ENCODE measurements around the gene ADD2. TPM values are rescaled to one million over a fixed set of nuclear protein-coding genes. Genes with fewer than 3 reads are reported as not detected.
A peak's percentile ranks its signal among the peaks of the same experiment; 100 is the strongest.
"Not testable (repeated sequence)": the region's sequence is repeated elsewhere in the genome, so short reads cannot be mapped to it uniquely, and the experiment has no call there.

Gene ADD2, protein sequence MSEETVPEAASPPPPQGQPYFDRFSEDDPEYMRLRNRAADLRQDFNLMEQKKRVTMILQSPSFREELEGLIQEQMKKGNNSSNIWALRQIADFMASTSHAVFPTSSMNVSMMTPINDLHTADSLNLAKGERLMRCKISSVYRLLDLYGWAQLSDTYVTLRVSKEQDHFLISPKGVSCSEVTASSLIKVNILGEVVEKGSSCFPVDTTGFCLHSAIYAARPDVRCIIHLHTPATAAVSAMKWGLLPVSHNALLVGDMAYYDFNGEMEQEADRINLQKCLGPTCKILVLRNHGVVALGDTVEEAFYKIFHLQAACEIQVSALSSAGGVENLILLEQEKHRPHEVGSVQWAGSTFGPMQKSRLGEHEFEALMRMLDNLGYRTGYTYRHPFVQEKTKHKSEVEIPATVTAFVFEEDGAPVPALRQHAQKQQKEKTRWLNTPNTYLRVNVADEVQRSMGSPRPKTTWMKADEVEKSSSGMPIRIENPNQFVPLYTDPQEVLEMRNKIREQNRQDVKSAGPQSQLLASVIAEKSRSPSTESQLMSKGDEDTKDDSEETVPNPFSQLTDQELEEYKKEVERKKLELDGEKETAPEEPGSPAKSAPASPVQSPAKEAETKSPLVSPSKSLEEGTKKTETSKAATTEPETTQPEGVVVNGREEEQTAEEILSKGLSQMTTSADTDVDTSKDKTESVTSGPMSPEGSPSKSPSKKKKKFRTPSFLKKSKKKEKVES
- total RNA-seq, result 1 to 10 TPM; 2.3 to 4.8 TPM

GRCh38 chr2:70767699-70768589 lies at the start of gene ADD2:
TSS of gene ADD2 (minus strand) at chr2:70768200. CDS start at chr2:70706408, 61,792 bp downstream.
- Mint-ChIP-seq H3K4me1 (ENCODE audit: low read depth in 2 of 2) (peaks cover 26 to 29% of the 10 kb centered on the region in 2 donors), H3K36me3 (no peaks in the 10 kb centered on the region), H3K4me3 (peak within 1 kb of the TSS; percentile 81), H3K27ac (peak within 1 kb of the TSS in 1 of 2 donors; percentile 66), H3K9me3 (no peaks in the 10 kb centered on the region), H3K27me3 (peaks cover 30 to 57% of the 10 kb centered on the region in 2 donors)
- ATAC-seq (peak; percentile 82 to 92), DNase-seq (ENCODE audit: low spot score) (peak; percentile 83)

DNA sequence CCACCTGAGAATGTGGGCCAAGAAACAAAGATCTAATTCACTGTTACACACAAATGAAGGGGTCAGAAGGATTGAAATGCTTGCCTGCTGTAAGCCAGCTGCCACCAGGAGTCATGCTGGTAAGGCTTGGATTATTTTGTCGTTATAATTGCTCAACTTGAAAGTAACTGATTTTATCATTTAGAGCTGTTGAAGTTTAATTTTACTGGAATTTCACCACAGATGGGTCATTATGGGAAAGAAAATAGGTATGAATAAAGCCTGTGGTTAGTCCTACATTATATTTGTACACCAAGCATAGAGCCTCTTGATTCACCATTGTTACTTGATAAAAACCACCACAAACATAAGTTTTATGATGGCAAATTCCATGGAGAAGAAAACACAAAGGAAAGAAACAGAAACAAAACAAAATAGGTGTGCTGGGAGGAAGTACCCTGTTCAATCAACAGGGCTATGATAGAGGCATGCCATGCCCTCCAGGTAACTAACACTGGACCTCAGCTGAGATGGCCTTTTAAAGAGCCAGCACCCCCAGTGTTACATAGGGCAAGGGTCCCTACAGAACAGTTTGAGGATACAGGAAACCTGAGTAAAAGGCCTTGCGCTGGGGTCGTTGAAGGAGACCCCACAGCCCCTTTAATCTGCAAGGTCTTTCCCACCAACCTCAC lies 49.4 kb upstream of the ADD2 start:
- H3K27ac Mint-ChIP-seq, result peak overlapping the region; percentile 81 to 82
- peaks cover 13% of the 10 kb centered on the region for H3K36me3 Mint-ChIP-seq
- peaks cover 3% of the 10 kb centered on the region for H3K9me3 Mint-ChIP-seq
- peak; percentile 54 to 78 for ATAC-seq
- H3K4me1 Mint-ChIP-seq (ENCODE audit: low read depth in 2 of 2), result peaks cover 53 to 55% of the 10 kb centered on the region in 2 donors
- H3K4me3 Mint-ChIP-seq, result peak overlapping the region; percentile 52
- no peak for DNase-seq (ENCODE audit: low spot score)
- H3K27me3 Mint-ChIP-seq, result no peaks in the 10 kb centered on the region

DNA sequence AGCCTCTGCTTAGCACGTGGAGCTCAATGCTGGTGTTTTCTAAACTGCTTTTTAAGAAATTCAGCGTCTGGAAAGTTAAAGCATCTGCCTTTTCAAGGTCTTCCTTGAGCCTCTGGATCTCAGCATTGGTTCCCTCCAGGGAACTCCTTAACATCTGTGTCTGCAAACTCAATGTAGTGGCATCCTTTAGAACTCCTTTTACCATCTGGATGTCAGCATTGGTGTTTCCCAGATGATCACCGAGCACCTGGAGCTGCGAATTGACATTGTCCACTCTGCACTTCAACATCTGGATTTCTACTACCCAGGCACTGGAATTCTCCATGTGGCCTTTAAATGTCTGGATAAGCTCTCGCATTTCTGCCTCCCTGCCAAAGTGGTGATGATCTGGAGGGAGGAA lies 48.7 kb upstream of the ADD2 start:
- peak overlapping the region; percentile 52 for H3K4me3 Mint-ChIP-seq
- peaks cover 13% of the 10 kb centered on the region for H3K36me3 Mint-ChIP-seq
- peaks cover 3% of the 10 kb centered on the region for H3K9me3 Mint-ChIP-seq
- H3K27ac Mint-ChIP-seq, result peak overlapping the region; percentile 81 to 82
- no peaks in the 10 kb centered on the region for H3K27me3 Mint-ChIP-seq
- ATAC-seq (no peak), DNase-seq (ENCODE audit: low spot score) (no peak)
- H3K4me1 Mint-ChIP-seq (ENCODE audit: low read depth in 2 of 2), result peaks cover 50 to 51% of the 10 kb centered on the region in 2 donors

DNA sequence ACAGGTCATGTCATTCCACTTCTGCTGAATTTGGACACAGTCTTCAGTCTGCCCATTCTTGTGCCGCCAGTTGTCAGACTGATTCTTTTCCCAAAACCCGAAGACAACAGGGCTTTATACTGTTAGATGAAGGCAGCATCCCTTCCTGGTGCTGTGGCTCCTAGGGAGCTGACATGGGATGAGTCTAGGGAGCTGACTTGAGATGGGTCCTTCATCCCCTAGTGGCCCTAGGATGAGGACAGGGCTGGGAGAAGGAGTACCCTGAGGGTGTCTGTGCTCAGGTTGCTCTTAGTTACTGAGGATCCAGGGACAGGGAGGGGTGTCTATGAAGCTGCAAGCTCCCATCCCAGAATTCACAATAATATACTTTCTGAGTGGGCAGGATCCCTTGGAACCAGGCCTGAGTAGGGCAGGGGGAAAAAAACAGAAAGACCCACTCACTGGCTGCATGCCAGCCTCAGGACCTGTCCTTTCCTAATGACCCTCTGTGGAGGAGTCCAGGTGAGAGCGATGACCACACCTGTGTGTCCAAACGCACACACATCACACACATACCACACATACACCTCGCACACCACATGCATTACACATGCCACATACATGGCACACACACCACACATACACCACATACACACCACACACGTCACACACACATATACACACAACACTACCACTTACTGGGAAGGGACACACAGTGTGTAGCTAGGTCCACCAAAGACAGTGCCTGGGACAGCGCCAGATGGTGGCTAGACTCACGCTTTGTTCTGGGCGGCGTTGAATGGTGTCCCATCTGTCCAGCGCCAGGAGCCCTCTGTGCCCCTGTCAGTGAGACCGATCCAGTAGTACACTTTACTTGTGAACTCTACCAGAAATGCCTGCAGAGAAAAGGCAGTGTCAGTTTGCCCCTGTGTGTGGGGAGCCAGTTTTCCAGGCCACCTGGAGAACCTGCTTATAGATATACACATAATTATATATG lies 41.3 kb upstream of the ADD2 start:
- H3K4me3 Mint-ChIP-seq, result no peak overlapping the region
- peaks cover 3% of the 10 kb centered on the region for H3K9me3 Mint-ChIP-seq
- peaks cover 23% of the 10 kb centered on the region in 2 donors for H3K4me1 Mint-ChIP-seq (ENCODE audit: low read depth in 2 of 2)
- no peak for DNase-seq (ENCODE audit: low spot score)
- no peaks in the 10 kb centered on the region for H3K36me3 Mint-ChIP-seq
- H3K27ac Mint-ChIP-seq, result peak overlapping the region; percentile 36 to 88
- H3K27me3 Mint-ChIP-seq, result no peaks in the 10 kb centered on the region
- peak; percentile 36 to 59 for ATAC-seq

DNA sequence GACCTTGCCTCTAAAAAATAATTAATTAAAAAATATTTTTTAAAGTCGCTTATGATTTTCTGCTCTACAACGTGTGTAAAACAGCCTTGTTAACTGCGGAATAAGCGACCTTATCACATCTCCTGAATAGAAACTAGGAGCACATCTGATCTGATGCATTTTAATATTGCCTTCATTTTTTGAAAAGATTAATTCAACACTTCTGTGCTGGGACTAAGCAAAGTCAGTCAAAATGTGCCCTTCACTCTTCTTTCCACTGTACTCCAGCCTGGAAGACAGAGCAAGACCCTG lies 39.8 kb upstream of the ADD2 start:
- Mint-ChIP-seq H3K27ac (no peak overlapping the region), H3K4me3 (no peak overlapping the region), H3K27me3 (no peaks in the 10 kb centered on the region), H3K9me3 (no peaks in the 10 kb centered on the region), H3K4me1 (ENCODE audit: low read depth in 2 of 2) (peaks cover 19 to 23% of the 10 kb centered on the region in 2 donors), H3K36me3 (no peaks in the 10 kb centered on the region)
- DNase-seq (ENCODE audit: low spot score) (no peak), ATAC-seq (no peak)

DNA sequence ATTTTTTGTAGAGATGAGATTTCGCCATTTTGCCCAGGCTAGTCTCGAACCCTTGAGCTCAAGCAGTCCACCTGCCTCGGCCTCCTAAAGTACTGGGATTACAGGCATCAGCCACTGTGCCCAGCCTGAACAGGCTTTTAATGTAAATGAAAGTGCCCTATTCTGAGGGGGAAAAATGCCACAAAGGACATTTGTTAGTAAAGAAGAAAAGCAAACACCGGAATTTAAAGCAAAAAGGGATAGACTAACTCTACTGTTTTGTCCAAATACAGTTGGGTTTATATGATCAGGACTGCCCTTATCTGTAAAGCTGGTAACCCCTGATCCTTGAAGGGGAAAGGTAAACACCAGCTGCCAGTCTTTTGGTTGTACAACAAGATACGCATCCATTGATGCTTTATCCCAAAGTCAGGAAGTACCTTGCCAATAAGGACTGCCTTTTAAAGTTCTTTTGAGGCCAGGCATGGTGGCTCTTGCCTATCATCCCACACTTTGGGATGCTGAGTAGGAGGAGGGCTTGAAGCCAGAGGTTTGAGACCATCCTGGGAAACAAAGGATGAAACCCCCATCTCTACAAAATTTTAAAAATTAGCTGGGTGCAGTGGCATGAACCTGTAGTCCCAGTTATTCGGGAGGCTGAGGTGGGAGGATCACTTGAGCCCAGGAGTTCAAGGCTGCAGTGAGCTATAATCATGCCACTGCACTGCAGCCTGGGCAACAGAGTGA lies 39.3 kb upstream of the ADD2 start:
- H3K4me1 Mint-ChIP-seq (ENCODE audit: low read depth in 2 of 2), result peaks cover 19 to 22% of the 10 kb centered on the region in 2 donors
- H3K36me3 Mint-ChIP-seq, result no peaks in the 10 kb centered on the region
- H3K9me3 Mint-ChIP-seq, result no peaks in the 10 kb centered on the region

GRCh38 chr2:70806620-70807019 lies 38.6 kb upstream of the ADD2 start:
- H3K4me1 Mint-ChIP-seq (ENCODE audit: low read depth in 2 of 2), result peaks cover 19 to 22% of the 10 kb centered on the region in 2 donors
- ATAC-seq, result no peak
- no peak overlapping the region for H3K27ac Mint-ChIP-seq
- no peaks in the 10 kb centered on the region for H3K36me3 Mint-ChIP-seq
- peak overlapping the region; percentile 15 for H3K4me3 Mint-ChIP-seq
- no peak for DNase-seq (ENCODE audit: low spot score)
- no peaks in the 10 kb centered on the region for H3K27me3 Mint-ChIP-seq
- H3K9me3 Mint-ChIP-seq, result no peaks in the 10 kb centered on the region

More for the DNA sequence above, 39.3 kb upstream of the ADD2 start:
- ATAC-seq (no peak), DNase-seq (ENCODE audit: low spot score) (no peak)
- H3K27me3 Mint-ChIP-seq, result no peaks in the 10 kb centered on the region
- no peak overlapping the region for H3K4me3 Mint-ChIP-seq
- no peak overlapping the region for H3K27ac Mint-ChIP-seq

DNA sequence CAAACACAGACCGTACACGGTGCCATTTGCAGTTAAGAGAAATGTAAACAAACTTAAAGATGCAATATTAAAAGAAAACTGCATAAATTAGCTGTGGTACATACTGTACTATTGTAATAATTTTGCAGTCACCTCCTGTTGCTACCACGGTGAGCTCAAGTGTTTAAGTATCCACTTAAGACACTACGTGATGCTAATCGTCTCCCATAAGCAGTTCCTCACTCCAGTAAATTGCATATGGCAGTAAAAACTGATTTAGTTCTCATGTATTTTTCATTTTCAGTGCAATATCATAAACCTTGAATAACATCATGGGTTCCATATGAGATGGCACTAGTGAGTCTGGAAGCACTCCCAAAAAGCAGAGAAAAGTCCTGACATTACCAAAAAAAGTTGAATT lies 38.0 kb upstream of the ADD2 start:
- no peak overlapping the region for H3K27ac Mint-ChIP-seq
- H3K4me3 Mint-ChIP-seq, result no peak overlapping the region
- no peaks in the 10 kb centered on the region for H3K36me3 Mint-ChIP-seq
- peaks cover 18 to 22% of the 10 kb centered on the region in 2 donors for H3K4me1 Mint-ChIP-seq (ENCODE audit: low read depth in 2 of 2)
- no peaks in the 10 kb centered on the region for H3K9me3 Mint-ChIP-seq
- DNase-seq (ENCODE audit: low spot score) (no peak), ATAC-seq (no peak)
- no peaks in the 10 kb centered on the region for H3K27me3 Mint-ChIP-seq

DNA sequence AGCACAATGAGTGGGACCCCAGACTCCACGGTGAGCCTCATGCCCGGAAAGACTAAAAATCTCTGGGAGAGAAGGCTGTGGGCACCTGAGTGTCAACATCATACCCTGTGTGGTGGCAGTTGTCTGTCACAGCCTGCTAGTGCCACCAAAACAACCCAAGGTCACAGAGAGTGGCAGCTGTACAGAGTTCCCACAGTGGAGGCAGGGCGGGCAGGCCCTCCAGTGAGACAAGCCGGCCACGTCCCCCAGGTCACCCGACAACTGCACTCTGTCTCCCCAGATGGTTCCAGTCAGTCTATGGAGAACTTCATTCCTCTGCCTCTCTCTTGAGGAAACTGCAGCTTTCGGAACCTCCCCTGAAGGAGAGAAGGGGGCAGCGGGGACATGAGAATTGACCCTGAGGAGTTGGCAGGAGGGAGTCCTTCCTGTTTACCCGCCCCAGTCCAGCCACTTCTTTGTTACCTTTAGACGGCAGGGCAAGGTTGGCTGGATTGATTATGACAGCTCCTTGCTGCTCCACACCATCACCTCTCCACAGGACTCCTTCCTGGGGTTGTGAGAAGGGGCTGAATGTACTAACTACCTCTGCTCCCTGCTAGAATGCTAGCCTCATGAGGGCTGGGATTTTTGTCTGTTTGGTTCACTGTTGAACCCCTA lies 33.7 kb upstream of the ADD2 start:
- Mint-ChIP-seq H3K27ac (peak overlapping the region in 1 of 2 donors; percentile 73), H3K4me1 (ENCODE audit: low read depth in 2 of 2) (peaks cover 25 to 35% of the 10 kb centered on the region in 2 donors), H3K9me3 (peaks cover 6% of the 10 kb centered on the region), H3K4me3 (no peak overlapping the region), H3K36me3 (peaks cover 10% of the 10 kb centered on the region), H3K27me3 (no peaks in the 10 kb centered on the region)
- DNase-seq (ENCODE audit: low spot score), result no peak
- ATAC-seq, result no peak

DNA sequence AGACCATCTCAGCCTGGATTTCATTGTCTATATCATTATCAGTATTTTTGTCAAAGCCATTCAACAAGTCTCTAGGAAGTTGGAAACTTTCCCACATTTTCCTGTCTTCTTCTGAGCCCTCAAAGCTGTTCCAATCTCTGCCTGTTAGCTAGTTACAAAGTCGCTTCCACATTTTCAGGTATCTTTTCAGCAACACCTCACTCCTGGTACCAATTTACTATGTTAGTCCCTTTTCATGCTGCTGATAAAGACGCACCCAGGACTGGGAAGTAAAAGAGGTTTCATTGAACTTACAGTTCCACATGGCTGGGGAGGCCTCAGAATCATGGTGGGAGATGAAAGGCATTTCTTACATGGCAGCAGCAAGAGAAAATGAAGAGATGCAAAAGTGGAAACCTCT lies 31.7 kb upstream of the ADD2 start:
- Mint-ChIP-seq H3K4me1 (ENCODE audit: low read depth in 2 of 2) (peaks cover 38 to 48% of the 10 kb centered on the region in 2 donors), H3K36me3 (peaks cover 10% of the 10 kb centered on the region), H3K27me3 (no peaks in the 10 kb centered on the region), H3K9me3 (peaks cover 6% of the 10 kb centered on the region), H3K27ac (no peak overlapping the region), H3K4me3 (no peak overlapping the region)
- ATAC-seq (no peak), DNase-seq (ENCODE audit: low spot score) (no peak)

DNA sequence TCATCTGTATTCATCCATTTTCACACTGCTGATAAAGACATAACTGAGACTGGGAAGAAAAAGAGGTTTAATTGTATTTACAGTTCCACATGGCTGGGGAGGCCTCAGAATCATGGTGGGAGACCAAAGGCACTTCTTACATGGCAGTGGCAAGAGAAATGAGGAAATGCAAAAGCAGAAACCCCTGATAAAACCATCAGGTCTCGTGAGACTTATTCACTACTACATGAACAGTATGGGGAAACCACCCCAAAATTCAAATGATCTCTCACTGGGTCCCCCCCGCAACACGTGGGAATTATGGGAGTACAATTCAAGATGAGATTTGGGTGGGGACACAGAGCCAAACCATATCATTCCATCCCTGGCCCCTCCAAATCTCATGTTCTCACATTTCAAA lies 30.0 kb upstream of the ADD2 start:
- not testable (repeated sequence) for H3K9me3 Mint-ChIP-seq; DNase-seq (ENCODE audit: low spot score); H3K27me3 Mint-ChIP-seq; ATAC-seq
- H3K4me3 Mint-ChIP-seq, result peak overlapping the region; percentile 21
- H3K36me3 Mint-ChIP-seq, result peaks cover 10% of the 10 kb centered on the region
- H3K4me1 Mint-ChIP-seq (ENCODE audit: low read depth in 2 of 2), result peaks cover 48 to 52% of the 10 kb centered on the region in 2 donors
- H3K27ac Mint-ChIP-seq, result peak overlapping the region in 1 of 2 donors; percentile 22

Data from natural killer cell treated with Interleukin-12 subunit alpha and Interleukin-12 subunit beta and Interleukin-15 and Interleukin-18, amount 100 ng/mL, for 72 hours (primary cell).